GM18867 (cell line): ENCODE measurements around the gene SLC46A2.

Experiments
- ATAC-seq: cut with Tn5 transposase; IDR thresholded peaks from one replicate; pipeline ENCODE4 v1.9.1; 2021; ENCODE audit warnings: mild to moderate bottlenecking, moderate library complexity; ENCODE audit not compliant: unreplicated experiment

Gene SLC46A2

DNA sequence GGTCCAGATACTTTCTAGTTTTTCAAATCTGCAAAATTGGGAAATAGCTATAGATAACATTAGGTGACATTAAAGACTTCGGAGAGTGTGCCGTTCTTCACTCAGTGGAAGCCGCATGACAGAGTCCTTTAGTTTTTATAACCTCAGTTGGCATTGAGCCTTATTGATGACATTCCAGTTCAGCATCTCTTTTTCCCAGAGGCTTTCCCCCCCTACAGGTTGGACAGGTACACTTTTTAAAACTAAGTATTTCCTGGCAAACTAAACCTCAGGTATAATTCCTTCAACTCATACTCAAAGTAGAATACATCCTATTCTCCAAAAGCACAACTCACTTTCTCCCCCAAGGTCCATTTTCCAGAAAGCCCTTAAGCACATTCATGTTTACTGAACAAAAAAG lies 58.7 kb downstream of the SLC46A2 start:
- no peak for ATAC-seq

DNA sequence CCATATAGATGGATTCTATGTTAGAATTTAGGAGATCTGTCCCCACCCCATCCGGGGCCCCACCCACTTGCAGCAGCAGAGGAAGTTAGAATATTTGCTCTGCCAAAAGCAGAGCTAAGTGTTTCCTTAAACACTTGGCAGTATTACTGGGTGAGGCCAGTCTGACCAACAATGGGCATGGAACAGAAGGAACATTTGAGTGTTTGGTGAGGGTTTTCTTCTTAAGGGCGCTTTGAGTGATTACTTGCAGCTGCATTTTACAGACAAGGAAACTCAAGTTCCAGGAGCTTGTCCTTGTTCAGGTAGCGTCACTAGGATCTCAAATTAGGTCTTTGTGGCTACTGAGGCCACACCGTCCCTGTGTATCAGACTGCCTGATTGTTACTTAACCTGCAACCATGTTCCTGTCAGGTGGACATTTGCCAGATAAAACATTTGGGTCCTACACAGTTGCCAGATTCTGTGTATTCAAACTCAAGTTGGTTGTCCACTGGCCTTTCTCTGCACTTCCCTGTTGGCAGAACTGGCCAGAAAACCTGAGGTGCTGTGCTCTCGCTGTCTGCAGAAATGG lies 59.3 kb downstream of the SLC46A2 start:
- no peak for ATAC-seq
